Esophagus squamous epithelium (tissue), 5 donors: Measurements from ENCODE around the gene SHCBP1L. TPM values are rescaled to one million over a fixed set of nuclear protein-coding genes. Genes with fewer than 3 reads are reported as not detected.

Experiments used
- DNase-seq: peaks from one replicate; lab custom pipeline; 2025; lab: John Stamatoyannopoulos, UW
- H3K27ac ChIP-seq, 4 donors: fragments of 200-600 bp; sonication (generic); one replicate each; pipeline ENCODE4 v1.5.1; 2016 to 2019; ENCODE audit warnings: mild to moderate bottlenecking in 1 of 4
- H3K27me3 ChIP-seq, 4 donors: fragments of 200-600 bp; sonication (generic); 1 replicate in 3 of 4; 2 replicates in 1 of 4; pipeline versions ENCODE4 v1.5.1 to v1.6.0; 2017 to 2021; ENCODE audit warnings: antibody characterized with exemption in 1 of 4
- H3K36me3 ChIP-seq, 3 donors: fragments of 200-600 bp; sonication (generic); one replicate each; pipeline ENCODE4 v1.5.1; 2016 to 2019
- H3K4me1 ChIP-seq, 3 donors: fragments of 200-600 bp; sonication (generic); one replicate each; pipeline ENCODE4 v1.5.1; 2017 to 2019
- H3K4me3 ChIP-seq, 4 donors: fragments of 200-600 bp; sonication (generic); 1 replicate in 3 of 4; 2 replicates in 1 of 4; pipeline ENCODE4 v1.5.1; 2016 to 2019; ENCODE audit warnings: mild to moderate bottlenecking in 2 of 4, moderate library complexity in 1 of 4
- H3K9me3 ChIP-seq, 3 donors: fragments of 200-600 bp; sonication (generic); one replicate each; pipeline ENCODE4 v1.5.1; 2016 to 2019
- POLR2A ChIP-seq, 4 donors: fragments of 450-650 bp; IDR thresholded peaks; one replicate each; pipeline ENCODE4 v1.6.1; 2017; ENCODE audit warnings: antibody characterized with exemption in 4 of 4, mild to moderate bottlenecking in 4 of 4, moderate library complexity in 3 of 4
- WGBS, 2 donors: methylation state at CpG; one replicate each; pipeline ENCODE4 v1.1.5; 2018; 5-methylcytosine and 5-hydroxymethylcytosine counted together
- intact Hi-C: fragments of 100-400 bp; cut with DNase I; formaldehyde crosslinking; loops from one replicate; pipeline ENCODE4 v1.15.0; 2022
- small RNA-seq, 4 donors: library from RNA; depleted of rRNA; stranded (forward); fragments of <200 nt; gene quantifications; one replicate each; pipeline ENCODE3, GENCODE V24; 2016
- total RNA-seq, 4 donors: library from RNA; depleted of rRNA; stranded (reverse); fragments of >200 nt; gene quantifications; one replicate each; pipeline ENCODE4 v1.1.0, GENCODE V29; 2016
- TF ChIP-seq, protein P1 (sequence below), 6 experiments: fragments of 450-650 bp in 4 of 6; fragments of 200-600 bp in 2 of 6; sonication (generic) in 2 of 6; IDR thresholded peaks; one replicate each; pipeline ENCODE4 v1.5.1; 2016 to 2019; ENCODE audit warnings: antibody characterized with exemption in 6 of 6, mild to moderate bottlenecking in 4 of 6, moderate library complexity in 4 of 6
- donor health status: DM: yes; HTN: yes; CAD: no.

Gene SHCBP1L
- total RNA-seq, 4 donors from 2014 or later, result 0.40 TPM; not detected in 3

DNA sequence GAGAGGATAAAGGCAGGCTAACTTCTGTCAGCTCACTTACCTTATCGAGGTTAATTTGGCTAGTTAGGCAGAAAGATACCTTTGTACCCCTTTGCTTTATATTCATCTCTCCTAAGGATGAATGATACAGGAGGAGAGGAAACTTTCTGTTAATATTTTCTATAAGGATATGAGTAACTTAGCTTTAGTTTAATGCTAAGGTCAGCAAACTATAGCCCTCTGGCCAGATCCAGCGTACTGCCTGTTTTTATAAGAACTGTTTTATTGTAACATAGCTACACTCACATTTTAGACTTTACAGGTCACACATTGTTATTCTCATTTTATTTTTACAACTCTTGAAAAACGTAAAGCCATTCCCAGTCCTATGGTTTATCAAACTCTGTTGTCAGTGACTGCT, 95.8 kb downstream of the SHCBP1L start:
- DNase-seq, result no peak
- H3K27ac ChIP-seq, result no peak overlapping the region
- no peak overlapping the region for H3K4me3 ChIP-seq
- 90 to 95% methylated on average over 3 of the region's 3 CpGs for WGBS, 2 donors
- intact Hi-C loops, result no loop called here
- no peaks in the 10 kb centered on the region for H3K9me3 ChIP-seq
- H3K4me1 ChIP-seq, result peaks cover 0 to 6% (median 0%) of the 10 kb centered on the region in 3 donors
- H3K36me3 ChIP-seq, result peaks cover 54 to 100% (median 88%) of the 10 kb centered on the region in 3 donors
- TF ChIP-seq POLR2A (IDR thresholded peaks at IDR 0.05), result no peak
- TF ChIP-seq, protein P1, sequence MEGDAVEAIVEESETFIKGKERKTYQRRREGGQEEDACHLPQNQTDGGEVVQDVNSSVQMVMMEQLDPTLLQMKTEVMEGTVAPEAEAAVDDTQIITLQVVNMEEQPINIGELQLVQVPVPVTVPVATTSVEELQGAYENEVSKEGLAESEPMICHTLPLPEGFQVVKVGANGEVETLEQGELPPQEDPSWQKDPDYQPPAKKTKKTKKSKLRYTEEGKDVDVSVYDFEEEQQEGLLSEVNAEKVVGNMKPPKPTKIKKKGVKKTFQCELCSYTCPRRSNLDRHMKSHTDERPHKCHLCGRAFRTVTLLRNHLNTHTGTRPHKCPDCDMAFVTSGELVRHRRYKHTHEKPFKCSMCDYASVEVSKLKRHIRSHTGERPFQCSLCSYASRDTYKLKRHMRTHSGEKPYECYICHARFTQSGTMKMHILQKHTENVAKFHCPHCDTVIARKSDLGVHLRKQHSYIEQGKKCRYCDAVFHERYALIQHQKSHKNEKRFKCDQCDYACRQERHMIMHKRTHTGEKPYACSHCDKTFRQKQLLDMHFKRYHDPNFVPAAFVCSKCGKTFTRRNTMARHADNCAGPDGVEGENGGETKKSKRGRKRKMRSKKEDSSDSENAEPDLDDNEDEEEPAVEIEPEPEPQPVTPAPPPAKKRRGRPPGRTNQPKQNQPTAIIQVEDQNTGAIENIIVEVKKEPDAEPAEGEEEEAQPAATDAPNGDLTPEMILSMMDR (IDR thresholded peaks at IDR 0.05), result no peak
- no peaks in the 10 kb centered on the region for H3K27me3 ChIP-seq

DNA sequence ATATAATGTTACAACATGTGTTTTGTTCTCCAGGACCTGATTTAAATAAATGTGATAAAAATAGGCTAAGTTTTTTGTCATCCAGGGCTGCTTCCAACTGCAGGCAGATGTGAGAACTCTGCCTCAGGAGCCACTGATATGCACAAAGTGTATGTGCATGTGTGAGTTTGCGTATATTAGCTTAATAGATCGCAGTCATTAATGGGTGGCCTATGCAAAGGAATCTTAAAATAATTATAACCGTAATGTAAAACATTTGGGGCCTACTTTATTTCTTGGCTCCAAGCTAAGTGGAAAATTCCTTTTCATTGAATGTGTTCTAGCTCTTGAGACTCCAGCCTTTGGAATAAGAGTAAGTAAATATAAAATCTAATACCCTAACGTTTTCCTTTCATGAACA, 97.1 kb downstream of the SHCBP1L start:
- 59 to 64% methylated on average over 4 of the region's 4 CpGs for WGBS, 2 donors
- H3K4me3 ChIP-seq, result no peak overlapping the region

GRCh38 chr1:182851825-182852224, 101.1 kb downstream of the SHCBP1L start:
- DNase-seq, result no peak
- TF ChIP-seq, protein P1 (IDR thresholded peaks at IDR 0.05), result no peak
- TF ChIP-seq POLR2A (IDR thresholded peaks at IDR 0.05), result no peak
- Histone ChIP-seq H3K27me3 (no peaks in the 10 kb centered on the region), H3K9me3 (no peaks in the 10 kb centered on the region), H3K4me3 (no peak overlapping the region), H3K27ac (no peak overlapping the region), H3K4me1 (peaks cover 0 to 17% (median 0%) of the 10 kb centered on the region in 3 donors), H3K36me3 (peaks cover 28 to 100% (median 50%) of the 10 kb centered on the region in 3 donors)
- intact Hi-C loops, result no loop called here
- WGBS, 2 donors, result 83 to 100% methylated on average over 1 of the region's 1 CpG

More for the DNA sequence above, 97.1 kb downstream of the SHCBP1L start:
- H3K27ac ChIP-seq, result no peak overlapping the region
- intact Hi-C loops, result no loop called here
- peaks cover 46 to 100% (median 79%) of the 10 kb centered on the region in 3 donors for H3K36me3 ChIP-seq
- DNase-seq, result no peak
- H3K9me3 ChIP-seq, result no peaks in the 10 kb centered on the region
- no peak for TF ChIP-seq POLR2A (IDR thresholded peaks at IDR 0.05)
- TF ChIP-seq, protein P1 (IDR thresholded peaks at IDR 0.05), result no peak
- H3K4me1 ChIP-seq, result peaks cover 0 to 6% (median 0%) of the 10 kb centered on the region in 3 donors
- H3K27me3 ChIP-seq, result no peaks in the 10 kb centered on the region

- intact Hi-C loops, result no loop called here
- Histone ChIP-seq H3K36me3 (peaks cover 20 to 100% (median 46%) of the 10 kb centered on the region in 3 donors), H3K4me3 (no peak overlapping the region), H3K27me3 (no peaks in the 10 kb centered on the region), H3K27ac (no peak overlapping the region), H3K9me3 (no peaks in the 10 kb centered on the region), H3K4me1 (peaks cover 0 to 22% (median 3%) of the 10 kb centered on the region in 3 donors)
- no peak for DNase-seq
- no peak for TF ChIP-seq POLR2A (IDR thresholded peaks at IDR 0.05)
- TF ChIP-seq, protein P1 (IDR thresholded peaks at IDR 0.05), result no peak
- WGBS, 2 donors, result 96 to 97% methylated on average over 4 of the region's 4 CpGs
Measured at GRCh38 chr1:182850319-182850718, 102.6 kb downstream of the SHCBP1L start.

Small RNA genes lying within 50 kb of the gene (small RNA-seq; reads per million reads assigned to genes)
- 0 reads per million in 4 donors for gene HMGN1P4
- gene RNU6-41P, result 0 reads per million in 4 donors

Other genes with a start within 250 kb of the SHCBP1L start
- gene NPL, start 163.4 kb downstream of the SHCBP1L start, total RNA-seq, result 10 to 100 TPM in 3 of 4 donors, 1 to 10 TPM in 1; 7.8 to 16.2 (median 12.6) TPM
- gene DHX9, start 113.8 kb downstream of the SHCBP1L start, total RNA-seq, result 100 to 1,000 TPM in 1 of 4 donors, 10 to 100 TPM in 3; 50.5 to 110 (median 81.2) TPM
- 100 to 1,000 TPM in 1 of 4 donors, 10 to 100 TPM in 3; 26.3 to 275 (median 60.0) TPM for gene LAMC1, start 70.3 kb upstream of the SHCBP1L start, total RNA-seq
- gene LAMC2, start 233.1 kb upstream of the SHCBP1L start, total RNA-seq, result 10 to 100 TPM in 3 of 4 donors, 1 to 10 TPM in 1; 9.4 to 17.4 (median 15.9) TPM